ENCODE measurements around the gene GTPBP2. TPM values are rescaled to one million over a fixed set of nuclear protein-coding genes. Genes with fewer than 3 reads are reported as not detected.

The GTPBP2 gene
- total RNA-seq, 1 experiment from 2014 or later, result 44.2 TPM

DNA sequence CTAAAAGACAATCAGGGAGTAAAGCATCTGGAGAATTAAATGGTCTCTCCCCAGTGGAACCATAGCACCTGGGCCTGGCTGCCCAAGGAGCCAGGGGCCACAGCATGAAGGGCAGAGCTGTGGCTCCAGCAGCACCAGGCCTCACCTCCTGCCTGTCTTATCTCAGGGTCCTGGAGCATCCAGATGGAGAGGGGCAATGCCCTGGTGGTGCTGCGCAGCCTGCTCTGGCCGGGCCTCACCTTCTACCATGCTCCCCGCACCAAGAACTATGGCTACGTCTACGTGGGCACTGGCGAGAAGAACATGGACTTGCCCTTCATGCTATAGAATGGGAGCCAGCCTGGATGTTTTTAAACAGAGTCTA is 41.5 kb upstream of the GTPBP2 start:
- H3K4me1 ChIP-seq, result peaks cover 9% of the 10 kb centered on the region
- no peak overlapping the region for H3K4me3 ChIP-seq (ENCODE audit: low read depth, low read length)
- Mint-ChIP-seq H3K4me3 (ENCODE audit: unreplicated experiment) (no peak overlapping the region), H3K36me3 (ENCODE audit: insufficient read depth, unreplicated experiment) (peaks cover 49% of the 10 kb centered on the region), H3K27ac (ENCODE audit: unreplicated experiment) (no peak overlapping the region), H3K27me3 (ENCODE audit: insufficient read depth, unreplicated experiment) (no peaks in the 10 kb centered on the region), H3K9me3 (ENCODE audit: unreplicated experiment) (no peaks in the 10 kb centered on the region), H3K4me1 (ENCODE audit: low read depth, unreplicated experiment) (no peaks in the 10 kb centered on the region)
- H3K27me3 ChIP-seq (replicated peaks; ENCODE audit: control insufficient read depth, insufficient read depth, low read length), result no peaks in the 10 kb centered on the region
- DNase-seq, result no peak
- H3K36me3 ChIP-seq (ENCODE audit: control insufficient read depth, insufficient read depth, low read length), result peaks cover 3% of the 10 kb centered on the region
- POLR2A ChIA-PET, result no interaction called here
- CTCF ChIA-PET, result no interaction called here
- H3K9me3 ChIP-seq, result no peaks in the 10 kb centered on the region
- intact Hi-C loops (cut with micrococcal nuclease; ENCODE audit: unreplicated experiment), result no loop called here
- TF ChIP-seq CTCF (IDR thresholded peaks at IDR 0.05; ENCODE audit: insufficient read depth in 1 of 2, low read depth in 1 of 2, low read length in 1 of 2, severe bottlenecking in 1 of 2, unreplicated experiment in 1 of 2), result no peak
- no TSS peak for BruUV-seq (replicated peaks)

- Mint-ChIP-seq H3K9me3 (ENCODE audit: unreplicated experiment) (no peaks in the 10 kb centered on the region), H3K27ac (ENCODE audit: unreplicated experiment) (no peak overlapping the region), H3K4me1 (ENCODE audit: low read depth, unreplicated experiment) (no peaks in the 10 kb centered on the region), H3K36me3 (ENCODE audit: insufficient read depth, unreplicated experiment) (peaks cover 49% of the 10 kb centered on the region), H3K4me3 (ENCODE audit: unreplicated experiment) (no peak overlapping the region), H3K27me3 (ENCODE audit: insufficient read depth, unreplicated experiment) (no peaks in the 10 kb centered on the region)
- intact Hi-C loops (cut with micrococcal nuclease; ENCODE audit: unreplicated experiment), result loop anchor here (5.0 kb wide), 3 partner anchors 52 to 102 kb away; partner anchors contain the start of gene VEGFA
- BruUV-seq (replicated peaks), result no TSS peak
- TF ChIP-seq CTCF (IDR thresholded peaks at IDR 0.05; ENCODE audit: insufficient read depth in 1 of 2, low read depth in 1 of 2, low read length in 1 of 2, severe bottlenecking in 1 of 2, unreplicated experiment in 1 of 2), result no peak
- ChIA-PET CTCF (interaction anchor here (3.5 kb wide), 1 partner anchor 409 kb away, joined by 15 read pairs; no protein-coding TSS in a partner anchor), POLR2A (no interaction called here)
- peaks cover 9% of the 10 kb centered on the region for H3K4me1 ChIP-seq
- no peak for DNase-seq
- H3K27me3 ChIP-seq (replicated peaks; ENCODE audit: control insufficient read depth, insufficient read depth, low read length), result no peaks in the 10 kb centered on the region
- no peaks in the 10 kb centered on the region for H3K9me3 ChIP-seq
- H3K36me3 ChIP-seq (ENCODE audit: control insufficient read depth, insufficient read depth, low read length), result peaks cover 3% of the 10 kb centered on the region
- H3K4me3 ChIP-seq (ENCODE audit: low read depth, low read length), result no peak overlapping the region
Observed at GRCh38 chr6:43669922-43670622, 41.0 kb upstream of the GTPBP2 start.

DNA sequence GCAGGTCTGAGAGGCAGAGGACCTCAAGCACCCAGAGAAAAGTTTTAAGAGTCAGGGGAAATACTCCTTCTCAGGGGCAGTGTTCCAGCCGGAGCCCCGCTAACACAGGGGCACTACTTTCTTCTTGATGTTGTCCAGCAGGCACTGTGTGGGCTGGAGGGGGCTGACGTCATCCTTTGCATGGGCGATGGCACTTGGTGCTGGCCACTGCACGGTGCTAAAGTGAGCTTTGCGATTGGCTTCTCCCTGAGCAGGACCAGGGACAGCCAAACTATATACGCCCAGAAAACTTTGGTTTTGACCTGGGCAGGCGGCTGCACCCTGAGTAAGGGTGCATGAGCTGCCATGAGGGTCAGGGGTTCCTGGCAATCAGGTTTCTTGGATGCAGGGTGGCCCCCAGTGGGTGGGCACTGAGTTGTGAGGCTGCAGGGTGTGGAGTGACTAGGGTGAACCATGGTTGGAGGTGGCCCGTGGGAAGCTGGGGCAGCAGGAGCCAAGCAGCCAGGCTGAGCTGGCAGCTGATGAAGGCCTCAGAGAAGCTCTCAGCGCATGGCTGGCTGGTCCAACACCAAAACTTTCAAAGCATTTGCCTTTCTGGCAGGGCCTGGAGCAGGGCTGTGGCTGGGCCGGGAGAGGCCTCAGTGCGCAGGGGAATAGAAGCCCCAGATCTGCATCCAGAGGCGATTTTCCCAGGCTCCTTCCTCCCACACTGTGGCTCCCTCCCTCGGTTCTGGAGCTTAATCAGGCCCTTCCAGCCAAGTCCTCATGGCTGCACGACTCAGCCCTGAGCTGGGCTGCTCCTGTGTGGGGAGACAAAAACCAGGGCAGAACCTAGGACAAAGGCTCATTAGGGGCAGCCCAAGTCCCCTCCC is 40.2 kb upstream of the GTPBP2 start:
- ChIA-PET POLR2A (no interaction called here), CTCF (interaction anchor here (0.6 to 3.5 kb wide), 3 partner anchors 77 to 924 kb away, joined by 3 to 15 read pairs (median 3); partner anchors contain the start of gene TBCC)
- H3K4me1 ChIP-seq, result peaks cover 9% of the 10 kb centered on the region
- no peaks in the 10 kb centered on the region for H3K27me3 Mint-ChIP-seq (ENCODE audit: insufficient read depth, unreplicated experiment)
- H3K4me3 ChIP-seq (ENCODE audit: low read depth, low read length), result no peak overlapping the region
- peaks cover 3% of the 10 kb centered on the region for H3K36me3 ChIP-seq (ENCODE audit: control insufficient read depth, insufficient read depth, low read length)
- no TSS peak for BruUV-seq (replicated peaks)
- H3K4me3 Mint-ChIP-seq (ENCODE audit: unreplicated experiment), result no peak overlapping the region
- H3K9me3 Mint-ChIP-seq (ENCODE audit: unreplicated experiment), result no peaks in the 10 kb centered on the region
- intact Hi-C loops (cut with micrococcal nuclease; ENCODE audit: unreplicated experiment), result loop anchor here (5.0 kb wide), 3 partner anchors 53 to 103 kb away; partner anchors contain the start of gene VEGFA
- H3K27ac Mint-ChIP-seq (ENCODE audit: unreplicated experiment), result no peak overlapping the region
- H3K36me3 Mint-ChIP-seq (ENCODE audit: insufficient read depth, unreplicated experiment), result peaks cover 49% of the 10 kb centered on the region
- no peak for TF ChIP-seq CTCF (IDR thresholded peaks at IDR 0.05; ENCODE audit: insufficient read depth in 1 of 2, low read depth in 1 of 2, low read length in 1 of 2, severe bottlenecking in 1 of 2, unreplicated experiment in 1 of 2)
- H3K4me1 Mint-ChIP-seq (ENCODE audit: low read depth, unreplicated experiment), result no peaks in the 10 kb centered on the region
- no peaks in the 10 kb centered on the region for H3K9me3 ChIP-seq
- H3K27me3 ChIP-seq (replicated peaks; ENCODE audit: control insufficient read depth, insufficient read depth, low read length), result no peaks in the 10 kb centered on the region
- no peak for DNase-seq
